PFSK-1 (cell line): ENCODE results near the gene TNFRSF12A.

ENCODE experiments used
- FOXP2 ChIP-seq: optimal IDR thresholded peaks from 2 replicates; pipeline ENCODE3; 2011; ENCODE audit warnings: borderline replicate concordance, control low read depth, inconsistent platforms; ENCODE audit not compliant: insufficient read depth; ENCODE audit errors: extremely low read length, extremely low read depth
- POLR2AphosphoS5 ChIP-seq: IDR thresholded peaks from 2 replicates; pipeline ENCODE4 v1.6.1; 2012; ENCODE audit warnings: low read depth, mild to moderate bottlenecking, control low read depth, low read length, moderate library complexity
- SIN3A ChIP-seq: IDR thresholded peaks from 2 replicates; pipeline ENCODE4 v1.6.1; 2012; ENCODE audit warnings: mild to moderate bottlenecking, low read length, moderate library complexity, borderline replicate concordance; ENCODE audit not compliant: insufficient read depth
- TAF1 ChIP-seq: IDR thresholded peaks from 2 replicates; pipeline ENCODE4 v1.6.1; 2012; ENCODE audit warnings: low read length, control low read depth, borderline replicate concordance; ENCODE audit not compliant: insufficient read depth
- TF ChIP-seq, protein P1 (sequence below), 2 experiments: IDR thresholded peaks; 2 replicates each; pipeline versions ENCODE4 v1.6.1 to v1.8.0; 2011 to 2012; ENCODE audit warnings: low read depth in 2 of 2, low read length in 2 of 2, control low read depth in 1 of 2, inconsistent platforms in 1 of 2, mild to moderate bottlenecking in 1 of 2, moderate library complexity in 1 of 2; ENCODE audit not compliant: insufficient read depth in 1 of 2

The TNFRSF12A gene

DNA sequence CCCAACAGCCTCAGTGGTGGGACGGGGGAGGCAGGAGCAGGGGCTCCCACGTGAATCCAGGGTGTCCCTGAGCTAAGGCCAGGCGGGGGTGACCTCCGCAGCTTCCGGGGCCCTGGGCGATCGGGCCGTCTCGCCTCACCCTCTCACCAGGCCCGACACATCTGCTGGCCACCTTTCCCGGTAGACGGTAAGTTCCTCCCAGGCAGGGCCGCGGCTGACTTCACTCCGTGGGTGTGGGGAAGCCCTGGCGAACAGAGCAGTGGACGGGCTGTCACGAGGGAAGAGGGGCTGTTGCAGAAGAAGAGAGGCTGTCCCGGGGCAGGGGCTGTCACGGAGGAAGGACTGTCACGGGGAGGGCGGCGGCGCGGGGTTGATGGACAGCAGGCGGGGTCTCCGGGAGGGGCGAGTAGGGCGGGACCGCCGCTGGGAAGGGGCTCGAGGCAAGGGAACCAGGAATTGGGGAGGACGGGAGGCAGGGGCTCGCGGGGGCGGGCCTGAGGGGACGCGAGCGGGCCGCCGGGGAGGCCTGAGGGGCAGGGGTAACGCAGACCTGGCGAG is 40.4 kb upstream of the TNFRSF12A start:
- TF ChIP-seq, protein P1, sequence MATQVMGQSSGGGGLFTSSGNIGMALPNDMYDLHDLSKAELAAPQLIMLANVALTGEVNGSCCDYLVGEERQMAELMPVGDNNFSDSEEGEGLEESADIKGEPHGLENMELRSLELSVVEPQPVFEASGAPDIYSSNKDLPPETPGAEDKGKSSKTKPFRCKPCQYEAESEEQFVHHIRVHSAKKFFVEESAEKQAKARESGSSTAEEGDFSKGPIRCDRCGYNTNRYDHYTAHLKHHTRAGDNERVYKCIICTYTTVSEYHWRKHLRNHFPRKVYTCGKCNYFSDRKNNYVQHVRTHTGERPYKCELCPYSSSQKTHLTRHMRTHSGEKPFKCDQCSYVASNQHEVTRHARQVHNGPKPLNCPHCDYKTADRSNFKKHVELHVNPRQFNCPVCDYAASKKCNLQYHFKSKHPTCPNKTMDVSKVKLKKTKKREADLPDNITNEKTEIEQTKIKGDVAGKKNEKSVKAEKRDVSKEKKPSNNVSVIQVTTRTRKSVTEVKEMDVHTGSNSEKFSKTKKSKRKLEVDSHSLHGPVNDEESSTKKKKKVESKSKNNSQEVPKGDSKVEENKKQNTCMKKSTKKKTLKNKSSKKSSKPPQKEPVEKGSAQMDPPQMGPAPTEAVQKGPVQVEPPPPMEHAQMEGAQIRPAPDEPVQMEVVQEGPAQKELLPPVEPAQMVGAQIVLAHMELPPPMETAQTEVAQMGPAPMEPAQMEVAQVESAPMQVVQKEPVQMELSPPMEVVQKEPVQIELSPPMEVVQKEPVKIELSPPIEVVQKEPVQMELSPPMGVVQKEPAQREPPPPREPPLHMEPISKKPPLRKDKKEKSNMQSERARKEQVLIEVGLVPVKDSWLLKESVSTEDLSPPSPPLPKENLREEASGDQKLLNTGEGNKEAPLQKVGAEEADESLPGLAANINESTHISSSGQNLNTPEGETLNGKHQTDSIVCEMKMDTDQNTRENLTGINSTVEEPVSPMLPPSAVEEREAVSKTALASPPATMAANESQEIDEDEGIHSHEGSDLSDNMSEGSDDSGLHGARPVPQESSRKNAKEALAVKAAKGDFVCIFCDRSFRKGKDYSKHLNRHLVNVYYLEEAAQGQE (IDR thresholded peaks at IDR 0.05; ENCODE audit: insufficient read depth in 1 of 2, low read depth in 2 of 2, low read length in 2 of 2): no peak
- TF ChIP-seq FOXP2 (no peak), TAF1 (0 out of 2 replicates have a peak, but pooled peaks have one; percentile 31), POLR2AphosphoS5 (no peak)

DNA sequence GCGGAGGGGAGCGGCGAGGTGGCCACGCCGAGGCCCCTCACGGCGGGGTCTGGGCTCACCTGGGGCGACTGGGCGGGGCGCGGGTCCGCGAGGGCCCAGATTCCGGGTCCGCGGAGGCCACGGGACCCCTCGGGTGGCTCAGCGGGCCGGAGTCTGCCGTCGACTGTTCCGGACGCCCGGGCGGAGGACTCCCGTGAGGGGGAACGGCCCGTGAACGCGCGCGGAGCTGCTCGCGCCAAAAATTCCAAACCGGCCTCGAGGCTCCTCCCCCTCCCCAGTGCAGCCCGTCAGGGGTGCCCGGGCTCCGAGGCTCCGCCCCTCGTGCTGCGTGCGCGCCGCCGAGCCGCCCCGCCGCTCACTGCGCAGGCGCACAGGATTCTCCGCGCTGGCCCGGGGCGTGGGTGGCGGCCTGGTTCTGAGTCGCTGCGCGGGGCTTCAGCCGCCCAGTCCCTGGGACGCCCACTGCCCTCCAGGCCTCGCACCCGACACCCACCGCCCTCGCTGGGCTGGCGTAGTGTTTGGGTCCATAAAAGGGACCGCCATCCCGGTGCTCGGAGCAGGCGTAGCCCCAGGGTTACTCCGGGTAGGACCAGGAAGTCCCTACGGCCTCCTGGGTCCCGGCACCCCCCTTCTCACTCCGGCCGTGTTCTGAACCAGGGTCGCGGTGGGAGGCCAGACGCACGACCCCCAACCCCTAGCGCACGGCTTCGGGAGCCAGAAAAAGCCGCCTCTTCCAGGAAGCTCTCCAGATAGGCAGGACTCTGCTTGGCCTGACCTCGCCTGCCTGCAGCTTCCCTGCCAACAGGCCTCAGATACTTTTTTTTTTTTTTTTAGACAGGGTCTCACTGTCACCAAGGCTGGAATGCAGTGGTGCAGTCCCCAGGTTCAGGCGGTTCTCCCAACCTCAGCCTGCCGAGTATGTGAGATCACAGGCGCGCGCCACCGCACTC is 39.7 kb upstream of the TNFRSF12A start, which contains the start of gene PKMYT1:
Gene PKMYT1, minus strand, starts transcription at position 220 of the 950 bp plus-strand sequence. CDS start 789 bp downstream, outside the sequence.
- TF ChIP-seq FOXP2 (no peak), TAF1 (peak; percentile 67; the same call in 1 of the 2 replicates), POLR2AphosphoS5 (peak; percentile 91), SIN3A (no peak)
- TF ChIP-seq, protein P1 (IDR thresholded peaks at IDR 0.05; ENCODE audit: insufficient read depth in 1 of 2, low read depth in 2 of 2, low read length in 2 of 2): no peak

DNA sequence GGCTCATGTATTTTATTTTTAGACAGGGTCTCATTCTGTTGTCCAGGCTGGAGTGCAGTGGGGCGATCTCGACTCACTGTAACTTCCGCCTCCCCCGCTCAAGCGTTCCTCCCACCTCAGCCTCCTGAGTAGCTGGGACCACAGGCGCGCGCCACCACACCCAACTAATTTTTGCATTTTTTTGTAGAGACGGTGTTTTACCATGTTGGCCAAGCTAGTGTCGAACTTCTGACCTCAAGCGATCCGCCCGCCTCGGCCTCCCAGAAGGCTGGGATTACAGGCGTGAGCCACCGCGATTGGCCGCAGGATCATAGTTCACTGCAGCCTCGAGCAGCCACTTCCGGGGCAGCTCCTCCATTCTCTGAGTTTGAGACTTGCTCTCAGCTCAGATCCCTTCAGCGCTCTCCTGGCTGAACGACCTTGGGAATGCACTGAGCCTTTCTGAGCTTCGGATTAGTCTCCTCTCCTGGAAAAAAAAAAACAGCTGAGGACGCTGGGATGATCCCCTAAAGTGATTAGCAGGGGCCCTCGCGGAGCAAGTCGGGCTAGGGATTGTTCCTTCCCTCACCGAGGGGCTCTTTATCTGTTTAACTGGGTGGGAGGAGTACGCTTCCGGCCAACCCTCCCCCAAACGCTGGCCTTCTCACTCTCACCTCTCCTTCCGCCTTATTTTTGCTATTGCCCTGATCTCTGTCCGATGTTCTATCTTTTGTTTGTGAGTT is 38.8 kb upstream of the TNFRSF12A start:
- TF ChIP-seq SIN3A: no peak
- TF ChIP-seq FOXP2: no peak
- TF ChIP-seq, protein P1 (IDR thresholded peaks at IDR 0.05; ENCODE audit: insufficient read depth in 1 of 2, low read depth in 2 of 2, low read length in 2 of 2): no peak
- no peak for TF ChIP-seq POLR2AphosphoS5
- TF ChIP-seq TAF1: no peak

DNA sequence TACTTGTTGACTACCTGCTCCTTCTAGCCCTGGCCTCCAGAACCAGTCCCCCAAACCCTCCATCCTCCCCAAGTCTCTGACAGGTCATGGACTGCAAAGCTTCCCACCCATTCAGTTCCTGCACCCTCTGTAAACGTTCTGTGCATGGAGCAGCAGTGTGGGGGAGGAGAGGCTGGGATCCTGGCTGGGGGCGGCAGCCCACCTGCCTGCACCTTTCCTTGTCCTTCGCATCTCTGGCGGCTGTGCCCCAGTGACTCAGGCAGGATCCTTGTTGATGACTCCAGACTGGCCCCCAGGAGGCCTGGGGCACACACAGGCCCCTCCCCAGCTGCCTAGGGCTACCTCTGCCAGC is 38.3 kb upstream of the TNFRSF12A start:
- TF ChIP-seq TAF1 (no peak), POLR2AphosphoS5 (no peak), SIN3A (no peak)
- TF ChIP-seq, protein P1 (IDR thresholded peaks at IDR 0.05; ENCODE audit: insufficient read depth in 1 of 2, low read depth in 2 of 2, low read length in 2 of 2): no peak
